Spinal cord (tissue), 10 donors: Measurements from ENCODE around the gene PTCH1. TPM values are rescaled to one million over a fixed set of nuclear protein-coding genes. Genes with fewer than 3 reads are reported as not detected.

Experiments
- DNase-seq, 6 donors: peaks; one replicate each; pipeline versions ENCODE4 v3.0.0 to v3.0.0-alpha.2; 2013 to 2015; ENCODE audit warnings: low spot score in 6 of 6, low read depth in 4 of 6
- H3K27ac ChIP-seq: one replicate; pipeline ENCODE4 v1.5.1; 2013; ENCODE audit warnings: low read depth, low read length, control low read depth
- H3K27me3 ChIP-seq: one replicate; pipeline ENCODE4 v1.6.1; 2013; ENCODE audit warnings: low read length; ENCODE audit not compliant: control insufficient read depth, insufficient read depth
- H3K36me3 ChIP-seq: one replicate; pipeline ENCODE4 v1.6.1; 2013; ENCODE audit warnings: low read length; ENCODE audit not compliant: control insufficient read depth, insufficient read depth
- H3K4me1 ChIP-seq: one replicate; pipeline ENCODE4 v1.6.1; 2013; ENCODE audit warnings: low read length; ENCODE audit not compliant: control insufficient read depth, insufficient read depth
- H3K4me3 ChIP-seq: one replicate; pipeline ENCODE4 v1.5.1; 2013; ENCODE audit warnings: low read depth, low read length, control low read depth
- H3K9me3 ChIP-seq: one replicate; pipeline ENCODE4 v1.6.1; 2013; ENCODE audit warnings: low read length; ENCODE audit not compliant: control insufficient read depth, insufficient read depth
- WGBS: methylation state at CpG from one replicate; pipeline ENCODE4 v1.1.5; 2013; ENCODE audit warnings: missing lambda C conversion rate; ENCODE audit not compliant: insufficient coverage; 5-methylcytosine and 5-hydroxymethylcytosine counted together
- polyA plus RNA-seq, 2 donors: library from polyadenylated mRNA; unstranded; fragments of 120-200 nt; gene quantifications; one replicate each; pipeline ENCODE4 v1.2.1, GENCODE V29; 2013; ENCODE audit not compliant: insufficient read length in 2 of 2
- total RNA-seq, 2 donors: library from RNA; depleted of rRNA in 1 of 2; stranded (reverse); fragments of 120-200 nt in 1 of 2; fragments of >200 nt in 1 of 2; gene quantifications; one replicate each; pipeline versions ENCODE4 v1.2.3 to v1.2.4, GENCODE V29; 2013 to 2014
- donor health status: healthy.

The PTCH1 gene
- total and polyA plus RNA-seq, 4 donors = 24.2 to 76.7 (median 45.2) TPM

DNA sequence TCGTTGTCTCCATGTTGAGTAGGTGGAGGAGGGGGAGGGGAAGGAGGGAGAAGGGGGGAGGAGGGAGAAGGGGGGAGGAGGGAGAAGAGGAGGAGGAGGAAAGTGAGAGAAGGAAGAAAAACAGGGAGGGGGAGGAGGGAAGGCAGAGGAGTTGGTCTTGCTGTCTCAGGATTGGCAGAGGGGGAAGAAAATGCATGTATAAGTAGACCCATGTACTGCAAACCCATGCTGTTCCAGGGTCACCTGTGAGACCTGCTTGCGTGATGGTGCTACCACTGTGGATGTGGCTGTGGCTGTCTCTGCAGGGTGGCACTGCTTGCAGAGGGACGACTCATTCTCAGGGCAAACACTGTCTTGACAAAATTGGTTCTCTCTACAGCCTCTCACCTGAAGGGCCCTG is 76.3 kb downstream of the PTCH1 start:
- no peaks in the 10 kb centered on the region for H3K9me3 ChIP-seq
- H3K27ac ChIP-seq = no peak overlapping the region
- peaks cover 4% of the 10 kb centered on the region for H3K4me1 ChIP-seq
- WGBS = 100% methylated on average over 2 of the region's 3 CpGs
- no peaks in the 10 kb centered on the region for H3K27me3 ChIP-seq
- H3K4me3 ChIP-seq = no peak overlapping the region
- peaks cover 23% of the 10 kb centered on the region for H3K36me3 ChIP-seq
- DNase-seq = no peak

DNA sequence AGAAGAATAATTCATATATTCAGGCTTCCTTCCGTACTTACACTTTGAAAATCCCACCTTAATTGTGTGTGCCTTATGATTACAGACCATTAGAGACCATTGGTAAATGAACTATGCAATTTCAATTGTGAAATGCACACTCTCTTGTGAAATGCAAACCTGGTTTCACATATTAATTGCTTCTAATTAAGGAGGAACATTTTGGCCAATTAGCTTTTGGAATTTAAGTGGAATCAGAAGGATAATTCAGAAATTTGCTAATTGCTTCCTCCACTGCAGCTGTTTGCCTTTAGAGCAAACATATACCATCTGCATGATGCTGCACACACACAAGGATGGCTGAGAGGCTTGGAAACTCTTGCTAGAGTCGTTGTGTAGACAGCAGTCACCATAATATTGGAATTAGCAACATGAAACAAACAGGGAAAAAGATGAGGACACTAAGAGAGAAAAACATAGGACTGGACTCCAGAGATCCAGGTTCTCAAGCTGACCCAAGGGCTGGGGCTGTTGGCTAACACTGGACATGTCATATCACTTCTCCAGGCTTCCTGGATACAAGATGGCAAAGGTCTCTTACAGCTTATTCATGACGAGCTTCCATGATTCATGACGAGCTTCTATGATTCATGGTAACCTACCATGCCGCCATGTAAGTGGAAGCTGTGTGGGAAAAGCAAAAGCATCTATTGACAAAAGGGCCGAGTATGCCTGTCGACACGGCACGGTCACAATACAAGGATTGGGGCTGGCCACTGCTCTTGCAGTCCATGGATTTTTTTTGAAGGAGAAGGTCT is 78.0 kb downstream of the PTCH1 start:
- Histone ChIP-seq H3K27ac (no peak overlapping the region), H3K4me3 (no peak overlapping the region), H3K36me3 (peaks cover 8% of the 10 kb centered on the region), H3K27me3 (no peaks in the 10 kb centered on the region), H3K9me3 (no peaks in the 10 kb centered on the region), H3K4me1 (peaks cover 4% of the 10 kb centered on the region)
- 83% methylated on average over 3 of the region's 9 CpGs for WGBS
- peak in 2 of 6 donors; percentile 17 to 91 for DNase-seq

DNA sequence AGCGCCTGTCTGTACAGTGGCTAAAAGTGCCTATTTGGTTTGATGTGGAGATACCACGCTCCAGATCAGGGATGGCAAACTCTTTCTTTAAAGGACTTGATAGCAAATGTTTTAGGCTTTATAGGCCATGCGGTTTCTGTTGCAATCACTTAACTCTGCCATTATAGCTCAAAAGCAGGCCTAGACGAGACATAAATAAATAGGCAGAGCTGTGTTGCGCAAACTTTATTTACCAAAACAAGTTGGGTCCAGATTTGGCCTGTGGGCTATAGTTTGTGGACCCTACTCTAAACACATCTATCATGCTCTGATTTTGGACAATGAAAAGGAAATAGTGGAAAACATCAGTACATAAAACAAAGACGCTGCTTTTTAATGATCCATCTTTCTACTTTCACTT is 79.2 kb downstream of the PTCH1 start:
- H3K4me3 ChIP-seq = no peak overlapping the region
- H3K27me3 ChIP-seq = no peaks in the 10 kb centered on the region
- H3K36me3 ChIP-seq = peaks cover 7% of the 10 kb centered on the region
- DNase-seq = no peak
- WGBS = 100% methylated on average over 2 of the region's 6 CpGs
- H3K27ac ChIP-seq = no peak overlapping the region
- H3K4me1 ChIP-seq = peaks cover 4% of the 10 kb centered on the region
- no peaks in the 10 kb centered on the region for H3K9me3 ChIP-seq

DNA sequence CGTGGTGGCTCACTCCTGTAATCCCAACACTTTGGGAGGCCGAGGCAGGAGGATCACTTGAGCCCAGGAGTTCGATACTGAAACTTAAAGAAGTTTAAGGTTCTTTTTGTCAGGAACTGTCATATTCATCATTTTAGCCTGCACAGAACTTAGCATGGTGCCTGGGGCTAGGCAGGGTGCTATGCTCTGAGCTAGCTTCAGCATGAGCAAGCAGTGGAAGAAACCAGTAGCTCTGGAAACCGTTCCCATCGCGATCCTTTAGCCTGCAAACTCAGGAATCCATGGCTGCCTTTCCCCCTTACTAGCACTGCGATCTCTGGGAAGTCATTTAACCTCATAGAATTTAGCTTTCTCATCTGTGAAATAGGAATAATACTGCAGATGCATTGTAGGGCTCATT is 80.4 kb downstream of the PTCH1 start:
- H3K9me3 ChIP-seq = no peaks in the 10 kb centered on the region
- H3K4me3 ChIP-seq = no peak overlapping the region
- DNase-seq = no peak
- H3K27ac ChIP-seq = no peak overlapping the region
- H3K27me3 ChIP-seq = no peaks in the 10 kb centered on the region
- no peaks in the 10 kb centered on the region for H3K4me1 ChIP-seq
- 96% methylated on average over 6 of the region's 7 CpGs for WGBS
- H3K36me3 ChIP-seq = no peaks in the 10 kb centered on the region

DNA sequence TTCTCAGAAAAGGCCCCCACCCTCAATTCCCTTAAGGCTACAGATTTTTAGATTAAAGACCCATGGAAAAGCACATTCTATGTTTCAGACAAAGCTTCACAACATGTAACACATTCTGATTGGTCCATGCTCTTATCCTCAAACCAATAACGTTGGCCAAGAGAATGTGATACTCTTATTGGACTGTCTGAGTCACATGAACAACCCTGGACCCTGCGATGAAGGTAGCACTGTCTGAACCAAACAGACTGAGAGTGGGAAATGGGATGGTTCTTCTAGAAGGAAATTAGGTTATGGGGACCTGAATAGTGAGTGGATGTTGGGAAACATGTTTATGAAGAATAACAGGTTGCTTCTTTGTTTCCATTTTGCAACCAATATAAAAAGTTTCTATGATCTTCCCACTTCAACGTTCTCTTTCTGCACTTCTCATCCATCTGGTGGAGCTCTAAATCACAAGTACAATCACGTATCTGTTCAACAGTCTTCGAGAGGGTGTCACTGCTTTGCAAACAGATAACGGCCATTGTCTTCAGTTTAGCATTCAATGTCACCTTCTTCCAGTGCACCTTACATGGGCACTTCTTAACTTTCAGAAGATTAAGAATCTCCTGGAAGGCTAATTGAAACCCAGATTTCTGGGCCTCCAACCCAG is 81.6 kb downstream of the PTCH1 start:
- Histone ChIP-seq H3K27me3 (no peaks in the 10 kb centered on the region), H3K4me1 (no peaks in the 10 kb centered on the region), H3K27ac (no peak overlapping the region), H3K9me3 (peaks cover 3% of the 10 kb centered on the region), H3K4me3 (no peak overlapping the region), H3K36me3 (no peaks in the 10 kb centered on the region)
- DNase-seq = no peak
- WGBS = 94% methylated on average over 5 of the region's 6 CpGs

DNA sequence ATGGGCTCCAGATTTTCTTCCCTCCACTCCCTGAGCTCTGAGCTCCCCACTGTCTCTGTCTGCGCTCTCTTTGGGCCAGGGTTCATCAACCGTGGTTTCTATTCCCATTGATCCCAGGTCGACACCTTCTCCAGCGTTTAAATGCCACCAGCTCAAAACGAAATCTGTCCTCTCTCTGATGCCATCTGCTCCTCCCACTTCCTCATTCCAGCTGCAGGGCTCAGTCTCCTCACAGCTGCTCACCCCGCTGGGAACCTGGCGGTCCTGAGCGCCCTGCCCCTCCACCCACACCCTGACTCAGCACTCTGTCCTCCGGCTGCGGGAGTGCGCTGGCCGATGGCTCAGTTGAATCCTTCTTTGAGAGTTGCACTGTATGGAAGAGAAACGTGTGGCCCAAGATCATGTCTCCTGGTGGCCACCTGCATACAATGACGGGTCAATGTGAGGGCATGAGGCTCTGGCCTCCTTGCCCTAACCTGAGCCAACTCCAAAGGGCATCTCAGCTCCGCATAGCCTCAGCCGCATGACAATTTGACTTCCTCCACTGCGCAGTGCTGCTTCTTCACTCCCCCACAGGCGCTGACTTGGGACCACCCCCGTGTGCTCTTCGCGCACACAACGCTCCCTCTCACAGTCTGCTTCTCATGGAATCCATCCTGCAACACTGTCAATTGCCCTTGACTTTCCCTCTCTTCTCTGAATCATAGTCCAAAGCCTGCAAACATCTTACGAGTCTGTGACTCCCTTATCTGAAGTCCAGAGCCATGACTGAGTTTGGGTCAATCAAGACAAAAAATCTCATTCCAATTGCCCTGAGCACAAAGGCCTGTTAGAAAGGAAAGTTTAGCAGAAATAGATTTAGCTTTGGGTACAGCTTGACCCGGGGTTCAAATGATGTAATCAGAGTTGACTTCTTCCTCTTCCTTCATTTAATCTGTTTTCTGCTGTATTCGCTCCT is 82.4 kb downstream of the PTCH1 start:
- Histone ChIP-seq H3K9me3 (peaks cover 3% of the 10 kb centered on the region), H3K4me3 (no peak overlapping the region), H3K4me1 (no peaks in the 10 kb centered on the region), H3K27ac (no peak overlapping the region), H3K27me3 (no peaks in the 10 kb centered on the region), H3K36me3 (no peaks in the 10 kb centered on the region)
- DNase-seq = no peak
- 88% methylated on average over 20 of the region's 25 CpGs for WGBS

DNA sequence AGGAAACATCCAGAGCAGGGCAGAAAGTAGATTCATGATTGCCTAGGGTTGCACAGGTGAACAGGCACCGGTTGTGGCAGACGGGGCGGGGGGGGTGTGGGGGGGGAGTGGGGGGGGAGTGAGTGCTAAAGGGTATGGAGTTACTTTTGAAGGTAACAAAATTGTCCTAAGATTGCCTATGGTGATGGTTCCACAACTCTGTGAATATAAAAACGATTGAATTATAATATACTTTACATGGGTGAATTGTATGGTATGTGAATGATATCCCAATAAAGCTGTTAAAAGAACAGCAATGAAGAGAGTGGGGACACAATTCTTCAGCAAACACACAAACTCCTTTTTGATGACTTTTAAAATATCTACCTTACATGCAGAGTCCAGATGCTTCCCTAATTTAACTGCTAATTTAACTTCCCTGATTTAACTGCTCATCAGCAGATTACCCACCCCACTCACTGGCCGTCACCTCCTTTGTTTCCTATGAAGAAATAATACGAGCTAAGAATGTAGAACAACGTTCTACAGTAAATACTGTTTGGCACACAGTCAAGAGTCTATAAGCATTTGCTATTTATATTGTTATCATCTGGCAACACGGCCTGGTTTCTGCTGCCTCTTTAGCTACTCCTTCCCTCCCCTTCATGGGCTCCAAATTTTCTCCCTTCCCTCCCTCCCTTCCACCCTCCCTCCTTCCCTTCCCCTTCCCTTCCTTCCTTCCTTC is 83.5 kb downstream of the PTCH1 start:
- H3K4me1 ChIP-seq = no peaks in the 10 kb centered on the region
- no CpG with 5 or more reads among the region's 8 CpGs for WGBS
- H3K4me3 ChIP-seq = no peak overlapping the region
- peaks cover 3% of the 10 kb centered on the region for H3K9me3 ChIP-seq
- no peak for DNase-seq
- H3K36me3 ChIP-seq = no peaks in the 10 kb centered on the region
- no peaks in the 10 kb centered on the region for H3K27me3 ChIP-seq
- H3K27ac ChIP-seq = no peak overlapping the region

DNA sequence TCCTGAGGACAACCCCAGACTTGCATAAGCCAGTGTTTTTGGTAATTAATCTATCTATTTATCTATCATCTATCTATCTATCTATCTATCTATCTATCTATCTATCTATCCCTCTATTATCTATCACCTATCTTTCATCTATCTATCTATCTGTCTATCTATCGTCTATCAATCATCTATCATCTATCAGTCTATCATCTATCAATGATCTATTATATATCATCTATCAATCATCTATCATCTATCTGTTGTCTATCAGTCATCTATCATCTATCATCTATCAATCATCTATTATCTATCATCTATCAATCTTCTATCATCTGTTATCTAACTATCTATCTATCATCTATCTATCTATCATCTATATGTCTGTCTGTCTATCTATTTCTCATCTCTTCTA is 85.5 kb downstream of the PTCH1 start:
- H3K4me1 ChIP-seq = peaks cover 6% of the 10 kb centered on the region
- 100% methylated on average over 1 of the region's 1 CpG for WGBS
- H3K27ac ChIP-seq = no peak overlapping the region
- no peaks in the 10 kb centered on the region for H3K36me3 ChIP-seq
- no peaks in the 10 kb centered on the region for H3K27me3 ChIP-seq
- no peak overlapping the region for H3K4me3 ChIP-seq
- peaks cover 3% of the 10 kb centered on the region for H3K9me3 ChIP-seq
- no peak for DNase-seq
